Mucosa of descending colon (tissue), 3 donors: ENCODE data around the gene SORCS1. TPM values are rescaled to one million over a fixed set of nuclear protein-coding genes. Genes with fewer than 3 reads are reported as not detected.

Experiments used
- ATAC-seq: fragments of 200-7000 bp; cut with Tn5 transposase; one replicate; pipeline ENCODE4 v1.9.1; 2020; ENCODE audit warnings: mild to moderate bottlenecking, moderate library complexity
- DNase-seq, 3 donors: peaks; one replicate each; pipeline ENCODE4 v3.0.0-alpha.2; 2020
- H3K36me3 ChIP-seq: fragments of 200-600 bp; one replicate; pipeline ENCODE4 v1.8.0; 2021; ENCODE audit warnings: low read depth, mild to moderate bottlenecking
- H3K4me1 ChIP-seq: fragments of 200-600 bp; one replicate; pipeline ENCODE4 v1.8.0; 2021; ENCODE audit warnings: low read depth, mild to moderate bottlenecking
- H3K4me3 ChIP-seq: fragments of 200-600 bp; one replicate; pipeline ENCODE4 v1.8.0; 2021; ENCODE audit warnings: mild to moderate bottlenecking
- H3K9me3 ChIP-seq: fragments of 200-600 bp; one replicate; pipeline ENCODE4 v1.8.0; 2021; ENCODE audit warnings: mild to moderate bottlenecking
- CTCF ChIP-seq: fragments of 200-600 bp; IDR thresholded peaks from one replicate; pipeline ENCODE4 v1.8.0; 2022; ENCODE audit warnings: antibody characterized with exemption, mild to moderate bottlenecking
- intact Hi-C, 2 donors: fragments of 100-400 bp; cut with DNase I in 1 of 2; cut with micrococcal nuclease in 1 of 2; formaldehyde crosslinking; loops; one replicate each; pipeline versions ENCODE4 v1.11.0 to v1.11.1; 2022; cut with DNase I, micrococcal nuclease
- total RNA-seq, 3 donors: library from RNA; stranded (reverse); fragmentation: NEBNext Ultra II Directional in 2 of 3; extraction: Animal tissue kit (Norgen Biotek cat#: 25700) in 2 of 3; gene quantifications; one replicate each; pipeline versions ENCODE4 v1.2.1 to v1.2.4, GENCODE V29; 2021 to 2023
- donor health status: DM: no; HTN: no; CAD: no; lungs with moderate emphysema.
- donor health status: DM: no; HTN: no; CAD: no.
- donor health status: DM: no; HTN: yes; CAD: no.

SORCS1 gene
- total RNA-seq, 3 donors from 2014 or later = 0.80 to 13.2 (median 0.93) TPM

GRCh38 chr10:107072786-107073185 is 91.7 kb downstream of the SORCS1 start:
- DNase-seq (no peak), ATAC-seq (no peak)
- Histone ChIP-seq H3K4me1 (no peaks in the 10 kb centered on the region), H3K9me3 (no peaks in the 10 kb centered on the region), H3K4me3 (no peak overlapping the region), H3K36me3 (no peaks in the 10 kb centered on the region)
- TF ChIP-seq CTCF = no peak
- intact Hi-C loops = no loop called here

- no peak for ATAC-seq
Measured at GRCh38 chr10:107072028-107072427, 92.5 kb downstream of the SORCS1 start.

GRCh38 chr10:107071301-107071700 is 93.2 kb downstream of the SORCS1 start:
- intact Hi-C loops = no loop called here
- Histone ChIP-seq H3K4me1 (no peaks in the 10 kb centered on the region), H3K4me3 (no peak overlapping the region), H3K9me3 (no peaks in the 10 kb centered on the region), H3K36me3 (no peaks in the 10 kb centered on the region)
- no peak for TF ChIP-seq CTCF
- no peak for ATAC-seq
- no peak for DNase-seq

More at GRCh38 chr10:107072028-107072427, 92.5 kb downstream of the SORCS1 start:
- no peak for TF ChIP-seq CTCF
- Histone ChIP-seq H3K36me3 (no peaks in the 10 kb centered on the region), H3K4me1 (no peaks in the 10 kb centered on the region), H3K9me3 (no peaks in the 10 kb centered on the region), H3K4me3 (no peak overlapping the region)
- intact Hi-C loops = no loop called here
- DNase-seq = no peak

- Histone ChIP-seq H3K4me1 (no peaks in the 10 kb centered on the region), H3K9me3 (no peaks in the 10 kb centered on the region), H3K4me3 (no peak overlapping the region), H3K36me3 (no peaks in the 10 kb centered on the region)
- intact Hi-C loops = no loop called here
- ATAC-seq (no peak), DNase-seq (no peak)
- no peak for TF ChIP-seq CTCF
Measured at GRCh38 chr10:107067843-107068242, 96.7 kb downstream of the SORCS1 start.

- H3K4me1 ChIP-seq = no peaks in the 10 kb centered on the region
- no peaks in the 10 kb centered on the region for H3K9me3 ChIP-seq
- no peaks in the 10 kb centered on the region for H3K36me3 ChIP-seq
- DNase-seq (no peak), ATAC-seq (no peak)
- H3K4me3 ChIP-seq = no peak overlapping the region
- intact Hi-C loops = no loop called here
- TF ChIP-seq CTCF = no peak
Measured at GRCh38 chr10:107064075-107064474, 100.4 kb downstream of the SORCS1 start.

- Histone ChIP-seq H3K9me3 (no peaks in the 10 kb centered on the region), H3K4me1 (no peaks in the 10 kb centered on the region), H3K36me3 (no peaks in the 10 kb centered on the region), H3K4me3 (no peak overlapping the region)
- intact Hi-C loops = no loop called here
- ATAC-seq = no peak
- no peak for TF ChIP-seq CTCF
- DNase-seq = no peak
Measured at GRCh38 chr10:107059872-107060271, 104.6 kb downstream of the SORCS1 start.
